ENCODE data around the gene C1orf116. TPM values are rescaled to one million over a fixed set of nuclear protein-coding genes. Genes with fewer than 3 reads are reported as not detected.

The C1orf116 gene
- total RNA-seq, 1 experiment from 2014 or later: 2.4 TPM

- Mint-ChIP-seq H3K4me3 (no peak overlapping the region), H3K4me1 (no peaks in the 10 kb centered on the region), H3K27ac (no peak overlapping the region), H3K36me3 (no peaks in the 10 kb centered on the region), H3K27me3 (ENCODE audit: low read depth) (peaks cover 3% of the 10 kb centered on the region; the same call in 1 of the 2 replicates), H3K9me3 (no peaks in the 10 kb centered on the region)
- DNase-seq (ENCODE audit: low spot score) (no peak), ATAC-seq (no peak)
- CTCF ChIA-PET: interaction anchor here (1.4 to 2.1 kb wide), 3 partner anchors 11 to 40 kb away, joined by 3 to 6 read pairs (median 6); no protein-coding TSS in a partner anchor
- no peak for TF ChIP-seq ZNF532 (CRISPR knock-in tag; IDR thresholded peaks at IDR 0.05; ENCODE audit: borderline replicate concordance)
- TF ChIP-seq JAZF1 (CRISPR knock-in tag; IDR thresholded peaks at IDR 0.05): no peak
- TF ChIP-seq AR (CRISPR knock-in tag; IDR thresholded peaks at IDR 0.05): no peak
- TF ChIP-seq ZNF396 (CRISPR knock-in tag; IDR thresholded peaks at IDR 0.05; ENCODE audit: borderline replicate concordance): no peak
- no peak for TF ChIP-seq ZBTB21 (CRISPR knock-in tag; IDR thresholded peaks at IDR 0.05; ENCODE audit: borderline replicate concordance)
- POLR2A ChIA-PET: no interaction called here
Measured at GRCh38 chr1:206971029-206971655, 61.4 kb downstream of the C1orf116 start.

- POLR2A ChIA-PET: no interaction called here
- Mint-ChIP-seq H3K27ac (no peak within 1 kb of the TSS), H3K4me1 (no peaks in the 10 kb centered on the region), H3K36me3 (no peaks in the 10 kb centered on the region), H3K27me3 (ENCODE audit: low read depth) (peaks cover 3% of the 10 kb centered on the region; the same call in 1 of the 2 replicates), H3K9me3 (no peaks in the 10 kb centered on the region), H3K4me3 (no peak within 1 kb of the TSS)
- ATAC-seq (no peak), DNase-seq (ENCODE audit: low spot score) (no peak)
- CTCF ChIA-PET: interaction anchor here (1.0 to 2.1 kb wide), 3 partner anchors 9 to 35 kb away, joined by 5 to 8 read pairs (median 6); no protein-coding TSS in a partner anchor
- TF ChIP-seq FOXJ3 (CRISPR knock-in tag; IDR thresholded peaks at IDR 0.05; ENCODE audit: borderline replicate concordance) (no peak), ZNF281 (CRISPR knock-in tag; IDR thresholded peaks at IDR 0.05) (no peak), PRRX2 (CRISPR knock-in tag; IDR thresholded peaks at IDR 0.05) (no peak), ZBTB43 (CRISPR knock-in tag; IDR thresholded peaks at IDR 0.05) (no peak), MAX (CRISPR knock-in tag; IDR thresholded peaks at IDR 0.05) (no peak), NFE2L1 (CRISPR knock-in tag; IDR thresholded peaks at IDR 0.05) (no peak), IRF2 (CRISPR knock-in tag; IDR thresholded peaks at IDR 0.05; ENCODE audit: borderline replicate concordance, low read depth) (no peak), CTCF (IDR thresholded peaks at IDR 0.05) (no peak), ZNF416 (CRISPR knock-in tag; IDR thresholded peaks at IDR 0.05) (no peak), E2F1 (CRISPR knock-in tag; IDR thresholded peaks at IDR 0.05) (no peak), IRF1 (CRISPR knock-in tag; IDR thresholded peaks at IDR 0.05) (no peak), SMAD4 (CRISPR knock-in tag; IDR thresholded peaks at IDR 0.05) (no peak), RELA (CRISPR knock-in tag; IDR thresholded peaks at IDR 0.05; ENCODE audit: borderline replicate concordance) (no peak), GTF2I (CRISPR knock-in tag; conservative IDR thresholded peaks at IDR 0.05) (no peak), JAZF1 (CRISPR knock-in tag; IDR thresholded peaks at IDR 0.05) (no peak)
Measured at GRCh38 chr1:206970446-206970845, 62.1 kb downstream of the C1orf116 start, which contains the start of gene FCAMR. Gene FCAMR, minus strand, starts transcription at chr1:206970460. Its CDS starts 335 bp downstream, at chr1:206970125.
